Neural crest cell (in vitro differentiated cells): ENCODE data around the gene ADGRB2. TPM values are rescaled to one million over a fixed set of nuclear protein-coding genes. Genes with fewer than 3 reads are reported as not detected.

Experiments used
- DNase-seq: peaks from one replicate; pipeline ENCODE4 v3.0.0; 2021; ENCODE audit warnings: low read depth, mixed read lengths, low spot score
- H3K27ac Mint-ChIP-seq: one replicate; pipeline ENCODE4 v1.8.0; 2021; ENCODE audit warnings: mild to moderate bottlenecking, mixed read lengths; ENCODE audit not compliant: unreplicated experiment
- H3K27me3 Mint-ChIP-seq: 2 replicates; pipeline ENCODE4 v1.8.0; 2021; ENCODE audit warnings: low read depth, mild to moderate bottlenecking, mixed read lengths
- H3K36me3 Mint-ChIP-seq: 2 replicates; pipeline ENCODE4 v1.8.0; 2021; ENCODE audit warnings: low read depth, mild to moderate bottlenecking, mixed read lengths
- H3K4me1 Mint-ChIP-seq: 2 replicates; pipeline ENCODE4 v1.8.0; 2021; ENCODE audit warnings: mixed read lengths
- H3K4me3 Mint-ChIP-seq: one replicate; pipeline ENCODE4 v1.8.0; 2021; ENCODE audit warnings: mild to moderate bottlenecking, mixed read lengths
- H3K9me3 Mint-ChIP-seq: 2 replicates; pipeline ENCODE4 v1.8.0; 2021; ENCODE audit warnings: mixed read lengths
- total RNA-seq: library from RNA; stranded (reverse); gene quantifications from 2 replicates; pipeline ENCODE4 v1.2.1, GENCODE V29; 2021
- TF ChIP-seq, protein P1 (sequence below): fragments of 200-600 bp; sonication (generic); conservative IDR thresholded peaks from 2 replicates; pipeline ENCODE4 v1.5.0; 2021; ENCODE audit warnings: antibody characterized with exemption, mild to moderate bottlenecking

The ADGRB2 gene
- total RNA-seq, 1 donor from 2014 or later: 18.8 TPM

DNA sequence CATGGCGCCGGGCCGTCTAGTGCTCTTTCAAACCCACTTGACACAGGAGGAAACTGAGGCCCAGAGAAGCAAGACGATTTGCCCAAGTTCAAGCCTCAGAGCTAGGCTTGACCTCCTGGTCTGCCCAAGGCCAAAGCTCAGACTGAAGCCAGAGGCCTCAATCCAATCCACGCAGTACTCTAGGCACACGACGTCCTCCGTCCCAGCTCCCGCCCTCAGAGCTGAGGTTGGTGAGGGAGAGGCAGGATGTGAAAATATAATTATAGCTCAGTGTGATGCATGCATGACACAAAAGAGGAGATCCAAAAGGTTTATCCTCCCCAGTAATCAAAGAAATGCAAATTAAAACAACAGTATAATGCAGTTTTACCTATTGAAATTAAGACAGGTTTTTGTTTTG, 15.5 kb upstream of the ADGRB2 start:
- TF ChIP-seq, protein P1, sequence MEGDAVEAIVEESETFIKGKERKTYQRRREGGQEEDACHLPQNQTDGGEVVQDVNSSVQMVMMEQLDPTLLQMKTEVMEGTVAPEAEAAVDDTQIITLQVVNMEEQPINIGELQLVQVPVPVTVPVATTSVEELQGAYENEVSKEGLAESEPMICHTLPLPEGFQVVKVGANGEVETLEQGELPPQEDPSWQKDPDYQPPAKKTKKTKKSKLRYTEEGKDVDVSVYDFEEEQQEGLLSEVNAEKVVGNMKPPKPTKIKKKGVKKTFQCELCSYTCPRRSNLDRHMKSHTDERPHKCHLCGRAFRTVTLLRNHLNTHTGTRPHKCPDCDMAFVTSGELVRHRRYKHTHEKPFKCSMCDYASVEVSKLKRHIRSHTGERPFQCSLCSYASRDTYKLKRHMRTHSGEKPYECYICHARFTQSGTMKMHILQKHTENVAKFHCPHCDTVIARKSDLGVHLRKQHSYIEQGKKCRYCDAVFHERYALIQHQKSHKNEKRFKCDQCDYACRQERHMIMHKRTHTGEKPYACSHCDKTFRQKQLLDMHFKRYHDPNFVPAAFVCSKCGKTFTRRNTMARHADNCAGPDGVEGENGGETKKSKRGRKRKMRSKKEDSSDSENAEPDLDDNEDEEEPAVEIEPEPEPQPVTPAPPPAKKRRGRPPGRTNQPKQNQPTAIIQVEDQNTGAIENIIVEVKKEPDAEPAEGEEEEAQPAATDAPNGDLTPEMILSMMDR: no peak
- no peaks in the 10 kb centered on the region for H3K36me3 Mint-ChIP-seq
- no peak overlapping the region for H3K27ac Mint-ChIP-seq
- H3K27me3 Mint-ChIP-seq: peaks cover 23% of the 10 kb centered on the region
- no peak for DNase-seq
- H3K9me3 Mint-ChIP-seq: no peaks in the 10 kb centered on the region
- peaks cover 34% of the 10 kb centered on the region for H3K4me1 Mint-ChIP-seq
- H3K4me3 Mint-ChIP-seq: no peak overlapping the region

DNA sequence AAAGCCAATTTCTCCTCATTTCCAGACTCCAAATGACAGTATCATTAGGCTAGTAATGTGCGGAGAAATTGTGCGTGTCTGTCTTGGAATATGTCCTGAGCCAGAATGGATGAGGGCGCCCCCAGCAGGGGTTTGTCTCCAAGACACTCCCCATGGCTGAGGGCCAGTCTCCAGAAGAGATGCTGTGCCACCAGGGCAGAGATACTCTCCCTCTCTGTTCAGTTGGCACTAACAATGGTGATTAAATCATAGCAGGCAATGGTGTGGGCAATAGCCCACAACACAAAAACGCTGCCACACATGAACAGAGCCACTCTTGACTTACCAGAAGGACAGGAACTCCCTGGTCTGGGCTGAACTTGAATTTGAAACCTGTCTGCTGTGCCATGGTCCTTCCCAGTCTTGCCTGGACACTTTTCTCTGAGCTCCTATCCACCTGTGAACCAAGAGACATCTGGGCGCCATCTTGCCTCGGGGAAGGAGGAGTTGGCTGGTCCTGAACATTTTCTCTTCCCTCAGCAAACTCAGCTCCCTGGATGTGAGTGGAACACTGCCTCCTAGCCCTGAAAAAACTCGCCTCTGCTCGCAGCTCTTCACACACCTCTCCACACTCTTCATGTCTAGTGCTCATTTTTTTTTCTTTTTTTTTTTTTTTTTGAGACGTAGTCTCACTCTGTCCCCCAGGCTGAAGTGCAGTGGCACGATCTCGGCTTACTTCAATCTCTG, 14.8 kb upstream of the ADGRB2 start:
- Mint-ChIP-seq H3K36me3 (no peaks in the 10 kb centered on the region), H3K27me3 (peaks cover 31% of the 10 kb centered on the region), H3K27ac (no peak overlapping the region), H3K9me3 (no peaks in the 10 kb centered on the region), H3K4me3 (no peak overlapping the region), H3K4me1 (peaks cover 26% of the 10 kb centered on the region)
- no peak for DNase-seq
- TF ChIP-seq, protein P1: no peak

DNA sequence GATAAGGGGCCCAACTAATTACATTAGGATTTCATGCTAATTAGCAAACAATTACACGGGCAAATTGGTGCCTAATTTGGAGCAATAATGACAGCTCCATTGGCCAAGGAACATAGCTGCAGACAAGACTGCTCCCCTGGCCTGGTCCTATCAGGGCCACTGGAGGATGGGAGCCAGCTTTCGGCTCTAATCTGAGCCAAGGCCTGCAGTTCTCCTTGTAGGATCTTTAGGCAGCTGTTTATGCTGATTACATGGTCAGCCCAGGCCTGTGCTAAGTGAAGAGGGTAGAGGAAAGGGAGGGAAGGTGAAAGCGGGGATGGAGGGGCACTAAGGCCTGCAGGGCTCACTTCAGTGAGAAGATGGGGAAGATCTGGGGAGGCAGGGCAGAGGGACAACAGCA, 12.4 kb upstream of the ADGRB2 start:
- H3K4me3 Mint-ChIP-seq: no peak overlapping the region
- peaks cover 17% of the 10 kb centered on the region for H3K4me1 Mint-ChIP-seq
- no peaks in the 10 kb centered on the region for H3K9me3 Mint-ChIP-seq
- peaks cover 54% of the 10 kb centered on the region for H3K27me3 Mint-ChIP-seq
- H3K36me3 Mint-ChIP-seq: no peaks in the 10 kb centered on the region
- DNase-seq: no peak
- TF ChIP-seq, protein P1: no peak
- no peak overlapping the region for H3K27ac Mint-ChIP-seq

DNA sequence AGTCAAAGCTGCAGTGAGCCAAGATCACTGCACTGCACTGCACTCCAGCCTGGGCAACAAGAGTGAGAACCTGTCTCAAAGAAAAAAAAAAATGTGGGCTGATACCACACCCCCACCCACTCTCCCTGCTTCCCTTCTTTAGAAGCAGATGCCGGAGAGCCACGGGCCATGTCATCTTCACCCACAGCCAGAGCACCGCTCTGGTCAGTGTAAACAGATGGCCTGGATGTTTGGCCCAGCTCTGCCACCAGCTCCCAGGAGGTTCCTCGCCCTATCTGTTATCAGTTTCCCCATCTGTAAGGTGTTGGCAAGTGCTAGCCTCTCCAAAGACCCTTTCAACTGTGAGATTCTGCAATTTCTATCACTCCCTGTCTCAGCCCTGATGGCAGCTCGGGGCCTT, 11.9 kb upstream of the ADGRB2 start:
- Mint-ChIP-seq H3K27ac (no peak overlapping the region), H3K27me3 (peaks cover 59% of the 10 kb centered on the region), H3K9me3 (no peaks in the 10 kb centered on the region), H3K36me3 (no peaks in the 10 kb centered on the region), H3K4me1 (peaks cover 12% of the 10 kb centered on the region), H3K4me3 (no peak overlapping the region)
- no peak for DNase-seq
- TF ChIP-seq, protein P1: no peak

DNA sequence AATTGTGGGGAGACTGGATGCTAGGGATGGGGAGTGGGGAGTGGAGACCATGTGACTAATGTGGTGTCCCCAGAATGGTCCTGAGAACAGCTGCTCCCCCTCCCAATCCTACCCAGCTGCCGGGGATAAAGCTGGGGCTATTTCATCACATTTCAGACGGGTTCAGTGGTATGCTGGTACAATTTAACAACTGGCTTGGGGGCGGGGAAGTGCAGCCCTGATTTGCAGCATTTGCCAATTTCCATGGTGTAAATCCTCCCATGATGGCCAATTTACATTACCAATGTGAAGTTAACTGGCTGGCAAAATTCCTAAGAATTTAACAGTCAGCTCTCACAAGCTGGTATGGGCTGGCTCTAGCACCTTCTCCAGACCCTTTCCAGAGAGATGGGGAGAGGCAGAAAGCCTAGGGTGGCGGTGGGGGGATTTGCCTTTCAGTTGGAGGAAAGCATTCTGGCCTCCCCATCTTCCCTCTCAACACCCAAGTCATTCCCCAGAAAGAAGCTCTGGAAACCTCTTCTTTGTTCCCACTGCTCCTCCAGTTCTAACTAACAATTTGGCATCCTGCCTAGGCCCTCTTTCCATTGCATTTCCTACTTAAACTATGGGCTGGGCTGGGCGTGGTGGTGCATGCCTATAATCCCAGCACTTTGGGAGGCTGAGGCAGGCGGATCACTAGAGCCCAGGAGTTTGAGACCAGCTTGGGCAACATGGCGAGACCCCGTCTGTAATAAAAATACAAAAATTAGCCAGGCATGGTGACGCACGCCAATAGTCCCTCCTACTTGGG, 11.3 kb upstream of the ADGRB2 start:
- Mint-ChIP-seq H3K4me3 (no peak overlapping the region), H3K9me3 (no peaks in the 10 kb centered on the region), H3K36me3 (no peaks in the 10 kb centered on the region), H3K27me3 (peaks cover 65% of the 10 kb centered on the region), H3K4me1 (peaks cover 8% of the 10 kb centered on the region), H3K27ac (no peak overlapping the region)
- TF ChIP-seq, protein P1: no peak
- DNase-seq: no peak
